ENCODE results near the gene MSX1. TPM values are rescaled to one million over a fixed set of nuclear protein-coding genes. Genes with fewer than 3 reads are reported as not detected.

The MSX1 gene
- polyA plus RNA-seq, 1 donor (not counting 4 experiments of a cell fraction or from before 2014, with no cell fraction given): not detected

GRCh38 chr4:4831825-4832224 is 27.6 kb upstream of the MSX1 start:
- no peaks in the 10 kb centered on the region for H4K20me1 ChIP-seq (ENCODE audit: control insufficient read depth, extremely low read depth, insufficient read depth, low read length)
- no peak overlapping the region for H3K4me2 ChIP-seq (ENCODE audit: control insufficient read depth, extremely low read depth, insufficient read depth, low read depth, low read length)
- H3K36me3 ChIP-seq (ENCODE audit: control insufficient read depth in 2 of 2, extremely low read depth in 1 of 2, insufficient read depth in 2 of 2, low read length in 2 of 2): no peaks in the 10 kb centered on the region
- no peak overlapping the region for H3K27ac ChIP-seq (ENCODE audit: control insufficient read depth, insufficient read depth, low read length)
- no peak overlapping the region for H3K9ac ChIP-seq (ENCODE audit: control insufficient read depth, extremely low read depth, insufficient read depth, low read length)
- DNase-seq (ENCODE audit: low read depth, low spot score): no peak
- H3K9me1 ChIP-seq (ENCODE audit: control insufficient read depth, extremely low read depth, insufficient read depth, low read length): no peaks in the 10 kb centered on the region
- no peak for TF ChIP-seq CTCF (optimal IDR thresholded peaks at IDR 0.05 in 1 of 3, IDR thresholded peaks at IDR 0.05 in 1 of 3, conservative IDR thresholded peaks at IDR 0.05 in 1 of 3; ENCODE audit: extremely low read depth in 1 of 3, insufficient read depth in 2 of 3, low read length in 3 of 3)
- no peak for TF ChIP-seq EZH2 (IDR thresholded peaks at IDR 0.05; ENCODE audit: low read length)
- H3K9me3 ChIP-seq (ENCODE audit: control insufficient read depth, low read depth, low read length): no peaks in the 10 kb centered on the region
- dilution Hi-C loops (cut with MboI; ENCODE audit: extremely low pct_ligation_motif_present, low sequenced_read_pairs): no loop called here
- no peak overlapping the region for H2AFZ ChIP-seq (ENCODE audit: control insufficient read depth, low read length)
- H3K27me3 ChIP-seq (ENCODE audit: control insufficient read depth, extremely low read depth, insufficient read depth, low read length): peaks cover 2% of the 10 kb centered on the region
- H3K4me3 ChIP-seq (ENCODE audit: control insufficient read depth in 2 of 3, extremely low read depth in 1 of 3, insufficient read depth in 2 of 3, low read depth in 1 of 3, low read length in 3 of 3): no peak overlapping the region
- FAIRE-seq: no peak
- no peaks in the 10 kb centered on the region for H3K79me2 ChIP-seq (ENCODE audit: control insufficient read depth, insufficient read depth, low read length)
- H3K4me1 ChIP-seq (ENCODE audit: control insufficient read depth, extremely low read depth, insufficient read depth, low read length): no peaks in the 10 kb centered on the region

- no peaks in the 10 kb centered on the region for H4K20me1 ChIP-seq (ENCODE audit: control insufficient read depth, extremely low read depth, insufficient read depth, low read length)
- H3K9me1 ChIP-seq (ENCODE audit: control insufficient read depth, extremely low read depth, insufficient read depth, low read length): no peaks in the 10 kb centered on the region
- H3K79me2 ChIP-seq (ENCODE audit: control insufficient read depth, insufficient read depth, low read length): no peaks in the 10 kb centered on the region
- H3K27ac ChIP-seq (ENCODE audit: control insufficient read depth, insufficient read depth, low read length): no peak overlapping the region
- TF ChIP-seq CTCF (optimal IDR thresholded peaks at IDR 0.05 in 1 of 3, IDR thresholded peaks at IDR 0.05 in 1 of 3, conservative IDR thresholded peaks at IDR 0.05 in 1 of 3; ENCODE audit: extremely low read depth in 1 of 3, insufficient read depth in 2 of 3, low read length in 3 of 3): no peak
- TF ChIP-seq EZH2 (IDR thresholded peaks at IDR 0.05; ENCODE audit: low read length): no peak
- H3K4me2 ChIP-seq (ENCODE audit: control insufficient read depth, extremely low read depth, insufficient read depth, low read depth, low read length): no peak overlapping the region
- no peak overlapping the region for H3K9ac ChIP-seq (ENCODE audit: control insufficient read depth, extremely low read depth, insufficient read depth, low read length)
- H2AFZ ChIP-seq (ENCODE audit: control insufficient read depth, low read length): no peak overlapping the region
- FAIRE-seq (no peak), DNase-seq (ENCODE audit: low read depth, low spot score) (no peak)
- no peak overlapping the region for H3K4me3 ChIP-seq (ENCODE audit: control insufficient read depth in 2 of 3, extremely low read depth in 1 of 3, insufficient read depth in 2 of 3, low read depth in 1 of 3, low read length in 3 of 3)
- H3K9me3 ChIP-seq (ENCODE audit: control insufficient read depth, low read depth, low read length): no peaks in the 10 kb centered on the region
- no peaks in the 10 kb centered on the region for H3K4me1 ChIP-seq (ENCODE audit: control insufficient read depth, extremely low read depth, insufficient read depth, low read length)
- dilution Hi-C loops (cut with MboI; ENCODE audit: extremely low pct_ligation_motif_present, low sequenced_read_pairs): no loop called here
- H3K36me3 ChIP-seq (ENCODE audit: control insufficient read depth in 2 of 2, extremely low read depth in 1 of 2, insufficient read depth in 2 of 2, low read length in 2 of 2): no peaks in the 10 kb centered on the region
- H3K27me3 ChIP-seq (ENCODE audit: control insufficient read depth, extremely low read depth, insufficient read depth, low read length): peaks cover 5% of the 10 kb centered on the region
Measured at GRCh38 chr4:4836044-4836443, 23.4 kb upstream of the MSX1 start.
